Progenitor cell of endocrine pancreas (in vitro differentiated cells): Measurements from ENCODE around the gene ELF4. TPM values are rescaled to one million over a fixed set of nuclear protein-coding genes. Genes with fewer than 3 reads are reported as not detected.

Experiments used
- DNase-seq: peaks from one replicate; pipeline ENCODE4 v3.0.0; 2021; ENCODE audit warnings: low spot score; ENCODE audit not compliant: unreplicated experiment
- H3K27ac Mint-ChIP-seq: 2 replicates; pipeline ENCODE4 v1.8.0; 2021; ENCODE audit warnings: mild to moderate bottlenecking, moderate library complexity, mixed read lengths
- H3K27me3 Mint-ChIP-seq: 2 replicates; pipeline ENCODE4 v1.8.0; 2021; ENCODE audit warnings: mixed read lengths
- H3K36me3 Mint-ChIP-seq: 2 replicates; pipeline ENCODE4 v1.8.0; 2022; ENCODE audit warnings: mixed read lengths; ENCODE audit not compliant: insufficient read depth
- H3K4me1 Mint-ChIP-seq: 2 replicates; pipeline ENCODE4 v1.8.0; 2021; ENCODE audit warnings: low read depth, mixed read lengths
- H3K4me3 Mint-ChIP-seq: 2 replicates; pipeline ENCODE4 v1.8.0; 2021; ENCODE audit warnings: low read depth, mild to moderate bottlenecking, moderate library complexity, mixed read lengths
- H3K9me3 Mint-ChIP-seq: 2 replicates; pipeline ENCODE4 v1.8.0; 2021; ENCODE audit warnings: low read depth, mixed read lengths
- CTCF ChIP-seq: fragments of 200-600 bp; sonication (generic); IDR thresholded peaks from one replicate; pipeline ENCODE4 v1.5.0; 2021; ENCODE audit warnings: antibody characterized with exemption, mild to moderate bottlenecking; ENCODE audit not compliant: unreplicated experiment
- total RNA-seq: library from RNA; stranded (reverse); gene quantifications from 2 replicates; pipeline ENCODE4 v1.2.1, GENCODE V29; 2021

ELF4 gene
- total RNA-seq, 1 donor from 2014 or later = 4.8 TPM

- H3K4me1 Mint-ChIP-seq = no peaks in the 10 kb centered on the region
- peaks cover 8% of the 10 kb centered on the region for H3K36me3 Mint-ChIP-seq
- no peak for TF ChIP-seq CTCF
- no peak overlapping the region for H3K27ac Mint-ChIP-seq
- H3K9me3 Mint-ChIP-seq = no peaks in the 10 kb centered on the region
- no peak overlapping the region for H3K4me3 Mint-ChIP-seq
- H3K27me3 Mint-ChIP-seq = no peaks in the 10 kb centered on the region
- DNase-seq = no peak
These were observed 70.5 kb downstream of the ELF4 start for GRCh38 chrX:130039847-130040246.

- Mint-ChIP-seq H3K9me3 (peaks cover 7% of the 10 kb centered on the region), H3K4me1 (no peaks in the 10 kb centered on the region), H3K4me3 (no peak overlapping the region), H3K27ac (no peak overlapping the region), H3K36me3 (peaks cover 8% of the 10 kb centered on the region), H3K27me3 (no peaks in the 10 kb centered on the region)
- no peak for TF ChIP-seq CTCF
- no peak for DNase-seq
These were observed 76.1 kb downstream of the ELF4 start for GRCh38 chrX:130034178-130034577.

- Mint-ChIP-seq H3K27ac (peak overlapping the region; percentile 24), H3K4me1 (no peaks in the 10 kb centered on the region), H3K27me3 (no peaks in the 10 kb centered on the region), H3K9me3 (peaks cover 7% of the 10 kb centered on the region), H3K36me3 (peaks cover 10% of the 10 kb centered on the region), H3K4me3 (no peak overlapping the region)
- TF ChIP-seq CTCF = no peak
- no peak for DNase-seq
These were observed 77.7 kb downstream of the ELF4 start for GRCh38 chrX:130032552-130032951.

- H3K9me3 Mint-ChIP-seq = peaks cover 7% of the 10 kb centered on the region
- peaks cover 5% of the 10 kb centered on the region for H3K4me1 Mint-ChIP-seq
- H3K27me3 Mint-ChIP-seq = no peaks in the 10 kb centered on the region
- DNase-seq = no peak
- TF ChIP-seq CTCF = no peak
- no peak overlapping the region for H3K27ac Mint-ChIP-seq
- H3K36me3 Mint-ChIP-seq = peaks cover 15% of the 10 kb centered on the region
- H3K4me3 Mint-ChIP-seq = no peak overlapping the region
These were observed 79.5 kb downstream of the ELF4 start for GRCh38 chrX:130030826-130031225.

- H3K4me1 Mint-ChIP-seq = peaks cover 5% of the 10 kb centered on the region
- TF ChIP-seq CTCF = peak; percentile 65
- peaks cover 18% of the 10 kb centered on the region for H3K36me3 Mint-ChIP-seq
- peaks cover 4% of the 10 kb centered on the region for H3K9me3 Mint-ChIP-seq
- no peak for DNase-seq
- no peak overlapping the region for H3K27ac Mint-ChIP-seq
- H3K4me3 Mint-ChIP-seq = no peak overlapping the region
- H3K27me3 Mint-ChIP-seq = no peaks in the 10 kb centered on the region
These were observed 82.1 kb downstream of the ELF4 start for GRCh38 chrX:130028196-130028595.

GRCh38 chrX:130027569-130027968, 82.7 kb downstream of the ELF4 start:
- DNase-seq = no peak

More at GRCh38 chrX:130027569-130027968, 82.7 kb downstream of the ELF4 start:
- Mint-ChIP-seq H3K27me3 (no peaks in the 10 kb centered on the region), H3K4me3 (no peak overlapping the region), H3K4me1 (peaks cover 5% of the 10 kb centered on the region), H3K36me3 (peaks cover 18% of the 10 kb centered on the region), H3K9me3 (peaks cover 4% of the 10 kb centered on the region), H3K27ac (no peak overlapping the region)
- TF ChIP-seq CTCF = no peak
